Hepatocyte (in vitro differentiated cells): ENCODE measurements around the gene CCR7. TPM values are rescaled to one million over a fixed set of nuclear protein-coding genes. Genes with fewer than 3 reads are reported as not detected.

Source experiments
- DNase-seq: peaks from one replicate; pipeline ENCODE4 v3.0.0-alpha.2; 2016; ENCODE audit warnings: low spot score
- H2AFZ ChIP-seq: fragments of 200-600 bp; sonication (generic); 2 replicates; pipeline ENCODE4 v1.6.0; 2016; ENCODE audit warnings: antibody characterized with exemption, mild to moderate bottlenecking
- H3K27ac ChIP-seq: fragments of 200-600 bp; sonication (generic); 2 replicates; pipeline ENCODE4 v1.5.1; 2016; ENCODE audit warnings: mild to moderate bottlenecking
- H3K27me3 ChIP-seq: fragments of 200-600 bp; sonication (generic); 2 replicates; pipeline ENCODE4 v1.6.1; 2016
- H3K36me3 ChIP-seq: fragments of 200-600 bp; sonication (generic); replicated peaks from 2 replicates; pipeline ENCODE4 v1.5.1; 2016; ENCODE audit warnings: low read depth; ENCODE audit not compliant: insufficient read depth
- H3K4me1 ChIP-seq: fragments of 200-600 bp; sonication (generic); 2 replicates; pipeline ENCODE4 v1.5.1; 2016; ENCODE audit warnings: mild to moderate bottlenecking, moderate library complexity; ENCODE audit not compliant: insufficient read depth
- H3K4me2 ChIP-seq: fragments of 200-600 bp; sonication (generic); 2 replicates; pipeline ENCODE4 v1.6.0; 2016
- H3K4me3 ChIP-seq: fragments of 200-600 bp; sonication (generic); 2 replicates; pipeline ENCODE4 v1.5.1; 2016; ENCODE audit warnings: mild to moderate bottlenecking
- H3K79me2 ChIP-seq: fragments of 200-600 bp; sonication (generic); 2 replicates; pipeline ENCODE4 v1.6.0; 2017; ENCODE audit warnings: mild to moderate bottlenecking
- H3K9me2 ChIP-seq: fragments of 200-600 bp; sonication (generic); replicated peaks from 2 replicates; pipeline ENCODE4 v1.6.0; 2017; ENCODE audit warnings: mild to moderate bottlenecking; ENCODE audit not compliant: insufficient read depth
- H3K9me3 ChIP-seq: fragments of 200-600 bp; sonication (generic); 2 replicates; pipeline ENCODE4 v1.5.1; 2016; ENCODE audit warnings: low read depth, mild to moderate bottlenecking
- H4K20me1 ChIP-seq: fragments of 200-600 bp; sonication (generic); 2 replicates; pipeline ENCODE4 v1.6.0; 2016; ENCODE audit warnings: mild to moderate bottlenecking; ENCODE audit not compliant: insufficient read depth, poor library complexity, severe bottlenecking
- EZH2 ChIP-seq: fragments of 200-600 bp; sonication (generic); IDR thresholded peaks from 2 replicates; pipeline ENCODE4 v1.6.1; 2016; ENCODE audit warnings: antibody characterized with exemption, mild to moderate bottlenecking, borderline replicate concordance
- EZH2phosphoT487 ChIP-seq: fragments of 200-600 bp; sonication (generic); IDR thresholded peaks from one replicate; pipeline ENCODE4 v1.6.1; 2018; ENCODE audit warnings: antibody characterized with exemption, mild to moderate bottlenecking, low read depth, moderate library complexity; ENCODE audit not compliant: unreplicated experiment, severe bottlenecking
- WGBS: methylation state at CpG from one replicate; pipeline ENCODE4 v1.1.6; 2016; ENCODE audit warnings: low lambda C conversion rate; ENCODE audit errors: missing lambda C conversion rate; 5-methylcytosine and 5-hydroxymethylcytosine counted together
- polyA plus RNA-seq: library from polyadenylated mRNA; unstranded; fragments of >200 nt; fragmentation: Nextera tagmentation; extraction: Ambion mirVana; gene quantifications from 2 replicates; pipeline ENCODE4 v1.2.1, GENCODE V29; 2016
- total RNA-seq: library from RNA; depleted of rRNA; stranded (reverse); fragments of >200 nt; gene quantifications from 2 replicates; pipeline ENCODE4 v1.2.3, GENCODE V29; 2014
- TF ChIP-seq, protein P1 (sequence below): fragments of 200-600 bp; sonication (generic); IDR thresholded peaks from 2 replicates; pipeline ENCODE4 v1.5.1; 2016; ENCODE audit warnings: antibody characterized with exemption, mild to moderate bottlenecking; ENCODE audit not compliant: poor library complexity

The CCR7 gene
- total and polyA plus RNA-seq, 2 experiments from 2014 or later, result 2.8 to 4.1 TPM

DNA sequence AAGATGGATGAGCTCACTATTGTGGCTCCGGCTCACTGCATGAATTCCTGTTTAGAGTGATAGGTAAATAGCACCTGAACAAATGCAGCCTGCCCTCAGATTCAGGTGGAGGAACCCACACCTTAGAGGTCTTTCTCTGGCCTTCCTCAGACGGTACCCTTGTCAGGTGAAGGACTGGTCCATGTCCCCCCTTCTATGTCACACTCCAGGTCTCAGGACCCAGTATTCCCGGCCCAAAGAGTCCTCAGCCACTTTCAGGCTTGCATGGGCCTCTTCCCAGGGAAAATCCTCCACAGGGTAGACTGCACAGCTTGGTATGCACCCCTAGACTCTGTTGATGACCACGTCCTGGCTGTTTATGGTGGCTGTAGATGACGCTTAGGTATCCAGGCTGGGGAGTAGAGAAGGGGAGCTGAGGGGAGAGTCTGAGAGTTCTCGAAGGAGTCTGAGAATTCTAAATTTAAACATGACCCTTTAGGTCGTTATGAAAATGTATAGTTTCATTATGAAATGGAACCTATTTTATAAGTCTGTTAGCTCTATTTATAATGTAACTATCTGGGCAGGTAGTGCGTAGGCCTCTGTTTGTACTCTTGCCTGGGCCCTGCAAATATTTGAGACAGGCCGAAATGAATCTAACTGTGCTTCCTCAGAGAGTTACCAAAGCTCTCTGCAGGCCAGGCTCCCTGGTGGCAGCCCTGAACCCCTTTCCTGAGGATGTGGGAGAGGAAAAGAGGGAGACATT, 32.5 kb upstream of the CCR7 start:
- no peaks in the 10 kb centered on the region for H3K27me3 ChIP-seq
- 88% methylated on average over 9 of the region's 9 CpGs for WGBS
- H3K4me2 ChIP-seq, result no peak overlapping the region
- H4K20me1 ChIP-seq, result no peaks in the 10 kb centered on the region
- H3K4me3 ChIP-seq, result no peak overlapping the region
- H3K9me3 ChIP-seq, result no peaks in the 10 kb centered on the region
- DNase-seq, result no peak
- no peak overlapping the region for H3K27ac ChIP-seq
- no peaks in the 10 kb centered on the region for H3K79me2 ChIP-seq
- H3K36me3 ChIP-seq, result no peaks in the 10 kb centered on the region
- no peak overlapping the region for H2AFZ ChIP-seq
- H3K4me1 ChIP-seq, result peaks cover under 1% of the 10 kb centered on the region
- no peaks in the 10 kb centered on the region for H3K9me2 ChIP-seq
- TF ChIP-seq EZH2phosphoT487 (no peak), EZH2 (no peak)
- TF ChIP-seq, protein P1, sequence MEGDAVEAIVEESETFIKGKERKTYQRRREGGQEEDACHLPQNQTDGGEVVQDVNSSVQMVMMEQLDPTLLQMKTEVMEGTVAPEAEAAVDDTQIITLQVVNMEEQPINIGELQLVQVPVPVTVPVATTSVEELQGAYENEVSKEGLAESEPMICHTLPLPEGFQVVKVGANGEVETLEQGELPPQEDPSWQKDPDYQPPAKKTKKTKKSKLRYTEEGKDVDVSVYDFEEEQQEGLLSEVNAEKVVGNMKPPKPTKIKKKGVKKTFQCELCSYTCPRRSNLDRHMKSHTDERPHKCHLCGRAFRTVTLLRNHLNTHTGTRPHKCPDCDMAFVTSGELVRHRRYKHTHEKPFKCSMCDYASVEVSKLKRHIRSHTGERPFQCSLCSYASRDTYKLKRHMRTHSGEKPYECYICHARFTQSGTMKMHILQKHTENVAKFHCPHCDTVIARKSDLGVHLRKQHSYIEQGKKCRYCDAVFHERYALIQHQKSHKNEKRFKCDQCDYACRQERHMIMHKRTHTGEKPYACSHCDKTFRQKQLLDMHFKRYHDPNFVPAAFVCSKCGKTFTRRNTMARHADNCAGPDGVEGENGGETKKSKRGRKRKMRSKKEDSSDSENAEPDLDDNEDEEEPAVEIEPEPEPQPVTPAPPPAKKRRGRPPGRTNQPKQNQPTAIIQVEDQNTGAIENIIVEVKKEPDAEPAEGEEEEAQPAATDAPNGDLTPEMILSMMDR, result no peak

DNA sequence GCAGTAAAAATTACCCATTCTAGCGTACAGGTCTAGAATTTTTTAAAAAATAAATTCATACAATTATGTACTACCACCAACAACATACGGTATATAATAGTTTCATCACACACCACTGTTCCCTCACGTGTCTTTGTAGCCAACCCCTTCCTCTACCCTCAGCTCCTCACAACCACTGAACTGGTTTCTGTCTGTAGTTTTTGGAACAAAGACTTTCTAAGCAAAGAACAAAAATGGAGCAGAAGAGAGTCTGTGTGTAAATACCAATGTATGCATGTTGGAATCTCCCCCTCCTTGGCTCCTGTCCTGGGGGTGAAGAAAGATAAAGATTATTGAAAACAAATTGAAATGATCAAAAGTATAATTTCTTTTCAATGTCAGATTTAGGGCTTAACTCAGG, 31.9 kb upstream of the CCR7 start:
- no peaks in the 10 kb centered on the region for H4K20me1 ChIP-seq
- H3K4me3 ChIP-seq, result no peak overlapping the region
- no peaks in the 10 kb centered on the region for H3K9me3 ChIP-seq
- no peaks in the 10 kb centered on the region for H3K9me2 ChIP-seq
- no peak for DNase-seq
- H3K4me2 ChIP-seq, result no peak overlapping the region
- H3K36me3 ChIP-seq, result no peaks in the 10 kb centered on the region
- WGBS, result 94% methylated on average over 3 of the region's 3 CpGs
- TF ChIP-seq EZH2phosphoT487, result no peak
- no peak for TF ChIP-seq EZH2
- TF ChIP-seq, protein P1, result no peak
- no peaks in the 10 kb centered on the region for H3K79me2 ChIP-seq
- no peak overlapping the region for H2AFZ ChIP-seq
- no peak overlapping the region for H3K27ac ChIP-seq
- no peaks in the 10 kb centered on the region for H3K4me1 ChIP-seq
- no peaks in the 10 kb centered on the region for H3K27me3 ChIP-seq

GRCh38 chr17:40596261-40596919, 31.1 kb upstream of the CCR7 start:
- Histone ChIP-seq H3K4me1 (no peaks in the 10 kb centered on the region), H3K27me3 (no peaks in the 10 kb centered on the region), H3K4me2 (no peak overlapping the region), H3K4me3 (no peak overlapping the region), H3K79me2 (no peaks in the 10 kb centered on the region), H2AFZ (no peak overlapping the region), H3K27ac (no peak overlapping the region), H4K20me1 (no peaks in the 10 kb centered on the region), H3K36me3 (no peaks in the 10 kb centered on the region), H3K9me2 (no peaks in the 10 kb centered on the region), H3K9me3 (no peaks in the 10 kb centered on the region)
- no peak for DNase-seq
- TF ChIP-seq, protein P1, result no peak
- TF ChIP-seq EZH2phosphoT487 (no peak), EZH2 (no peak)
- 92% methylated on average over 7 of the region's 7 CpGs for WGBS
